Choroid plexus epithelial cell (primary cell): ENCODE results near the gene PTPRZ1.

Source experiments
- DNase-seq: peaks from one replicate; pipeline ENCODE4 v3.0.0-alpha.2; 2010; ENCODE audit warnings: low read depth
- H3K4me3 ChIP-seq: 2 replicates; pipeline ENCODE4 v1.5.1; 2011; ENCODE audit warnings: low read depth, mild to moderate bottlenecking, control low read depth, low read length, moderate library complexity
- TF ChIP-seq, protein P1 (sequence below): conservative IDR thresholded peaks from 2 replicates; pipeline ENCODE4 v1.5.1; 2011; ENCODE audit warnings: low read depth, mild to moderate bottlenecking, control low read depth, inconsistent platforms, low read length, moderate library complexity

The PTPRZ1 gene

DNA sequence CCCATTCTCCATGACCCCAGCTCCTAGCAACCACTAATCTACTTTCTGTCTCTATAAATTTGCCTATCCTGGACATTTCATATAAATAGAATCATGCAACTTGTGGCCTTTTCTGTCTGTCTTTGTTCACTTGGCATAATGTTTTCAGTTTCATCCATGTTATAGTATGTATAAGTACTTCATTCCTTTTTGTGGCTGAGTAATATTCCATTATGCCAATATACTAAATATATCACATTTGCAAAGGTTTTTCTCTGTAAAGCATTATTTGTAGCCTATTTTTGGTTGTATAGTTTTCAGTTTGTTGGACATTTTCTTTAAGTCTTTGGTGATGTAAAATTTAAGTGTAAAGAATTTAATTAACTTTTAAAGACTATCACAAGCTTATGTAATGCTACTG, 2.2 kb downstream of the PTPRZ1 start:
- DNase-seq, result no peak
- no peak overlapping the region for H3K4me3 ChIP-seq
- TF ChIP-seq, protein P1, sequence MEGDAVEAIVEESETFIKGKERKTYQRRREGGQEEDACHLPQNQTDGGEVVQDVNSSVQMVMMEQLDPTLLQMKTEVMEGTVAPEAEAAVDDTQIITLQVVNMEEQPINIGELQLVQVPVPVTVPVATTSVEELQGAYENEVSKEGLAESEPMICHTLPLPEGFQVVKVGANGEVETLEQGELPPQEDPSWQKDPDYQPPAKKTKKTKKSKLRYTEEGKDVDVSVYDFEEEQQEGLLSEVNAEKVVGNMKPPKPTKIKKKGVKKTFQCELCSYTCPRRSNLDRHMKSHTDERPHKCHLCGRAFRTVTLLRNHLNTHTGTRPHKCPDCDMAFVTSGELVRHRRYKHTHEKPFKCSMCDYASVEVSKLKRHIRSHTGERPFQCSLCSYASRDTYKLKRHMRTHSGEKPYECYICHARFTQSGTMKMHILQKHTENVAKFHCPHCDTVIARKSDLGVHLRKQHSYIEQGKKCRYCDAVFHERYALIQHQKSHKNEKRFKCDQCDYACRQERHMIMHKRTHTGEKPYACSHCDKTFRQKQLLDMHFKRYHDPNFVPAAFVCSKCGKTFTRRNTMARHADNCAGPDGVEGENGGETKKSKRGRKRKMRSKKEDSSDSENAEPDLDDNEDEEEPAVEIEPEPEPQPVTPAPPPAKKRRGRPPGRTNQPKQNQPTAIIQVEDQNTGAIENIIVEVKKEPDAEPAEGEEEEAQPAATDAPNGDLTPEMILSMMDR, result no peak

DNA sequence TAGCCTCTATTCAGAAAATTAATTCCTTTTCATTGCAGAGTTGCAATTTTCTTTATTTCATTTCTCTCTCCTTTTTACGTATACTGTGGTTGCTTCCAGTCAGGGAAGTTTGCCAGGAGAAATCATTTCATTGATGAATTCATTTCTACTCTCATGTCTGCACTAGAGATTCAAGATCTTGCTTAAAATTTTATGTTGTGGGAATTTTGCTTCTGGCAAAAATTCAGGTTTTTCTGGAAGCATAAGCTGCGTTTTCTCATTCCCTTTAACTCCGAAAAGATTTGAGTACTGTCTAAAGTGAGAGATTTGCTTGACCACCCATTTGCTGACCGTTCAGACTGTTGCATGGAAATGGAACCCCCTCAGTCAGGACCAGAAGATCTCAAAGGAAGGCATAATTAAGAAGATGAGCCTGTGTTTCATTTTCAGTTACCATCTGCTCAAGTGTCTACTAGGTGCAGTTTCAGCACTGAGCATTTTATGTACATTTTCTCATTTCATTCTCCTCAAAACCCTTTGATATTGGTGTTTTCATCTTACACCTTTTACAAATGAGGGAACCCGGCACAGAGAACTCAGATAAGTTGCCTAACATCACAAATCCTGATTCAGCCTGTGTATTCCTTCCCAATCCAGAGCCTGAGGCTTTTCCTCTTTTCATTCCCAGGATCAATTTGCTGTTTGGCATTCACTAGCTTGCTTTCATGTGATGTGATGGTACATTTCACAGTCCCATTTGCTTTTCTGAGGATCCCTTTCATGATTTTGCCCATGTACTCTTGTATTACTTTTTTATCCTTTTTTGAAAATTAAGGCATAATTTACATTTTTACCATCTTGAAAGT, 3.9 kb downstream of the PTPRZ1 start:
- TF ChIP-seq, protein P1, result no peak
- no peak overlapping the region for H3K4me3 ChIP-seq
- no peak for DNase-seq

DNA sequence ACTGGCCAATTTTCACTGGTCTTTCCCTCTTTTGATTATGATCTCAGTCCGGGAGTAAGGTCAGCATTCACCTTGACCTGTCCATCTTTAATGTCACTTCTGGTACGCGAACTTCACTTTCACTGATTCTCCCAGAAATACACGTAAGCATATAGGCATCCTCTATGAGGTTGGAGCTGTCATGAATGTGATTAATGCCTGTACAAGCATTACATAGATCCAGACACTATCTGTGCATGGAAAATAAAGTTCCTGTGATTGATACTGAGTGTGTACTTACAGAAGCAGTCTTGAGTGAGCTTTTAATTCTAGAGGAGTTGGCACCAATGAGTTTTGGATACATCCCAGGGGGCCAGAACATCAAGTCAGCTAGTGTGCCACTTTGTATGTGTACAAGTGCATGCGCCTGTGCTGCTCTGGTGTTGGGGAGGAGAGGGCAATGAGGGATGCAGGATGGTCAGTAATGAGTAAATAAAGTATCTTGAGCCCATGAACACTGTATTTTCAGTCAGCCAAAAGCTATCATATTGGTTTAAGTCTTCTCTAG, 6.0 kb downstream of the PTPRZ1 start:
- H3K4me3 ChIP-seq, result no peak overlapping the region
- DNase-seq, result no peak
- TF ChIP-seq, protein P1, result no peak

DNA sequence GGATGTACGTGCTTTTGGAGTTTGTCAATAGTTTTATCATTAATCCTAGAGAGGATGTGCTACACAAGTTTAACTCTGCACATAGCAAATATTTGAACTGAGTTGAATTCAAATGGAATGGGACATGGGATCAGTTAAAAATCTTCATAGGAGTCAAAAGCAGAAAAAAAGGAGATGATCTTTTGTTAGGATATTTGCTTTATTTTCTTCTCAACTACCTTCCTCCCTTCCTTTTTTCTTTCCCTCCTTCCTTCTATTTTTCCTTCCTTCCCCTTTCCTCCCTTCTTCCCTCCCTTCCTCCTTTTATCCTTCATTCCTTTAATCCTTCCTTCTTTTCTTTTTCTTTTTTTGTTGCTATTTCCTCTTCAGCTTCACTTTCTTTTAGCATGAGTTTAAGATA, 6.6 kb downstream of the PTPRZ1 start:
- no peak for DNase-seq
- TF ChIP-seq, protein P1, result no peak
- no peak overlapping the region for H3K4me3 ChIP-seq

DNA sequence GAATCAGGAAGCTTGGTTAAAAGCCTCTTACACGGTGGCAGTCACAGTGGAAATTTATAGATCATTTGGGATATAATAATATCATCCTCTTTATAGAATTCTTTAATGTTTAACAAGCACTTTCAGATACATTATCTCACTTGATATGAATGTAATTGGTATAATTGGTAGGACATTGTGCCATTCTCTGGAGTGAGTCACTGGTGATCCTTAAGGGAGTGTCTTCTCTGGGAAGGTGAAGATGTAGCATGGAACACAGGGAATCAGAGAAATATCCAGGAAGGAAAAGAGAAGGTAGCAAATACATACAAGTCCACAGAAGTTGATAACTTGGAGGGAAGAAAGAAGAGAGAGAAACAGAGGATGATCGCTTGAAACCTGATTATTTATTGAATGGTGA, 9.8 kb downstream of the PTPRZ1 start:
- TF ChIP-seq, protein P1, result no peak
- H3K4me3 ChIP-seq, result no peak overlapping the region
- no peak for DNase-seq

DNA sequence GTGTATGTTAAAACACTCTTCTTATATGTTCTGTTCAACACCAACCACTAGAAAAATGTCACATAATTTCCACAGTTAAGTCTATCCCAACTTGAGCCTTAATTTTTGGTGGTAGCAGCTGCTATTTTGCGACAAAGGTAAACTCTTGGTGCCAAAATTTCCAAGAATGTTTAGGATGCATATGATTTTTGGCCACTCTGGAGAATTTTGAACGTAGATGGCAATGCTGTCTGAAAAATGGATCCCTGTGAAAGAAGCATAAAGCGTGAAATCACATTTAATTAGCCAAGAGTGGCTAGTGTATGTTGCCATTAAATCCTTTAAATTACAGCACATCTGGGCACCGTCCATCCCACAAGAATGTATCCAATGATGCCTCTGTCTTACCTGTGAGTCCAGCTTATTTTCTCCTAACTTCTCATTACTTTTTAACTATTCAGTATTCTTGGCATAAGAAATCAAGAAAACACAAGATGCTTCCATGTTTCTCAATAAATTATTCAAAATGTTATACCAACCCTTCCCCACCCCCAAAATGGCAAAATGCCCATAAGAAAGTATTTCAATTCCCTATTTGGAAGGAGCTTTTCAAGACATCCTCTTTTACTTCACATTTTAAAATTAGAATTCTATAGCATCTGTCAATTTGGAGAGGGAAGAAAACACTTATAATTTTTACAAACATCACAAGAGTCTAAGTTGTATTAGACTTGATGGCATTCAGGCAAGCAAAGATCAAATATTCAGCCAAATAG, 12.4 kb downstream of the PTPRZ1 start:
- TF ChIP-seq, protein P1, result no peak
- DNase-seq, result no peak
- H3K4me3 ChIP-seq, result no peak overlapping the region
